Fibroblast of lung (primary cell): ENCODE results near the gene POLR1E.

Experiments
- EZH2 ChIP-seq: IDR thresholded peaks from 2 replicates; pipeline ENCODE4 v1.5.1; 2012; ENCODE audit warnings: low read length, control low read depth, mild to moderate bottlenecking; ENCODE audit errors: missing control alignments
- TF ChIP-seq, protein P1 (sequence below), 2 donors: IDR thresholded peaks in 1 of 2; conservative IDR thresholded peaks in 1 of 2; 1 replicate in 1 of 2; 2 replicates in 1 of 2; pipeline ENCODE4 v1.5.1; 2011 to 2012; ENCODE audit warnings: low read length in 2 of 2, control low read depth in 1 of 2, inconsistent platforms in 1 of 2, low read depth in 1 of 2, mild to moderate bottlenecking in 1 of 2

GRCh38 chr9:37496020-37496419 is 10.3 kb downstream of the POLR1E start:
- TF ChIP-seq, protein P1, sequence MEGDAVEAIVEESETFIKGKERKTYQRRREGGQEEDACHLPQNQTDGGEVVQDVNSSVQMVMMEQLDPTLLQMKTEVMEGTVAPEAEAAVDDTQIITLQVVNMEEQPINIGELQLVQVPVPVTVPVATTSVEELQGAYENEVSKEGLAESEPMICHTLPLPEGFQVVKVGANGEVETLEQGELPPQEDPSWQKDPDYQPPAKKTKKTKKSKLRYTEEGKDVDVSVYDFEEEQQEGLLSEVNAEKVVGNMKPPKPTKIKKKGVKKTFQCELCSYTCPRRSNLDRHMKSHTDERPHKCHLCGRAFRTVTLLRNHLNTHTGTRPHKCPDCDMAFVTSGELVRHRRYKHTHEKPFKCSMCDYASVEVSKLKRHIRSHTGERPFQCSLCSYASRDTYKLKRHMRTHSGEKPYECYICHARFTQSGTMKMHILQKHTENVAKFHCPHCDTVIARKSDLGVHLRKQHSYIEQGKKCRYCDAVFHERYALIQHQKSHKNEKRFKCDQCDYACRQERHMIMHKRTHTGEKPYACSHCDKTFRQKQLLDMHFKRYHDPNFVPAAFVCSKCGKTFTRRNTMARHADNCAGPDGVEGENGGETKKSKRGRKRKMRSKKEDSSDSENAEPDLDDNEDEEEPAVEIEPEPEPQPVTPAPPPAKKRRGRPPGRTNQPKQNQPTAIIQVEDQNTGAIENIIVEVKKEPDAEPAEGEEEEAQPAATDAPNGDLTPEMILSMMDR (conservative IDR thresholded peaks at IDR 0.05 in 1 of 2, IDR thresholded peaks at IDR 0.05 in 1 of 2; ENCODE audit: low read depth in 1 of 2, low read length in 2 of 2) = no peak
- TF ChIP-seq EZH2 = no peak
